SU-DHL-6 (cell line): ENCODE measurements around the gene HMGN4.

Experiments
- H2AFZ ChIP-seq: fragments of 200-600 bp; sonication (generic); 2 replicates; pipeline ENCODE4 v1.6.1; 2014; ENCODE audit warnings: low read depth, mild to moderate bottlenecking, moderate library complexity, mixed read lengths, antibody characterized with exemption, low read length; ENCODE audit not compliant: severe bottlenecking
- H3F3A ChIP-seq: fragments of 200-600 bp; shearing (Covaris generic); 2 replicates; pipeline ENCODE4 v1.6.0; 2016; ENCODE audit warnings: antibody characterized with exemption, mild to moderate bottlenecking; ENCODE audit not compliant: insufficient read depth
- H3K27ac ChIP-seq: fragments of 200-600 bp; sonication (generic); 2 replicates; pipeline ENCODE4 v1.5.1; 2016; ENCODE audit warnings: low read depth, mild to moderate bottlenecking, low read length, moderate library complexity, mixed read lengths
- H3K27me3 ChIP-seq: fragments of 200-600 bp; sonication (generic), shearing (Covaris generic); 2 replicates; pipeline ENCODE4 v1.6.0; 2014; ENCODE audit warnings: mild to moderate bottlenecking, low read length
- H3K36me3 ChIP-seq: fragments of 200-600 bp; sonication (generic); 2 replicates; pipeline ENCODE4 v1.6.1; 2014; ENCODE audit warnings: mild to moderate bottlenecking, low read length, mixed read lengths
- H3K4me2 ChIP-seq: fragments of 300-600, 200-600 bp; shearing (Covaris generic), sonication (generic); 2 replicates; pipeline ENCODE4 v1.6.0; 2014; ENCODE audit warnings: low read length, low read depth, mild to moderate bottlenecking; ENCODE audit not compliant: poor library complexity, severe bottlenecking
- H3K4me3 ChIP-seq: fragments of 200-600 bp; sonication (generic); 2 replicates; pipeline ENCODE4 v1.5.1; 2014; ENCODE audit warnings: antibody characterized with exemption, low read length, mild to moderate bottlenecking, mixed read lengths; ENCODE audit not compliant: insufficient read depth, poor library complexity, severe bottlenecking
- H3K79me2 ChIP-seq: fragments of 200-600 bp; sonication (generic); 2 replicates; pipeline ENCODE4 v1.6.1; 2014; ENCODE audit warnings: mild to moderate bottlenecking, low read length, moderate library complexity; ENCODE audit not compliant: insufficient read depth
- H3K9ac ChIP-seq: fragments of 200-600 bp; sonication (generic); 2 replicates; pipeline ENCODE4 v1.7.0; 2014; ENCODE audit warnings: mild to moderate bottlenecking, low read length
- H3K9me2 ChIP-seq: fragments of 200-600 bp; sonication (generic); replicated peaks from 2 replicates; pipeline ENCODE4 v1.6.1; 2014; ENCODE audit warnings: low read length; ENCODE audit not compliant: insufficient read depth
- H3K9me3 ChIP-seq: fragments of 200-600 bp; sonication (generic); 2 replicates; pipeline ENCODE4 v1.6.1; 2014; ENCODE audit warnings: low read length, mixed read lengths; ENCODE audit not compliant: insufficient read depth
- H4K20me1 ChIP-seq: fragments of 200-600 bp; sonication (generic); 2 replicates; pipeline ENCODE4 v1.6.1; 2014; ENCODE audit warnings: low read depth, mild to moderate bottlenecking, antibody characterized with exemption, low read length, moderate library complexity, mixed read lengths
- CTCF ChIP-seq: fragments of 200-600 bp; sonication (generic); IDR thresholded peaks from one replicate; pipeline ENCODE4 v1.5.1; 2017; ENCODE audit warnings: antibody characterized with exemption, mild to moderate bottlenecking, low read length, moderate library complexity; ENCODE audit not compliant: insufficient read depth, poor library complexity, severe bottlenecking
- EZH2phosphoT487 ChIP-seq: fragments of 200-600 bp; sonication (generic), shearing (Covaris generic); conservative IDR thresholded peaks from 2 replicates; pipeline ENCODE4 v1.6.1; 2018; ENCODE audit warnings: mild to moderate bottlenecking, antibody characterized with exemption, low read length, moderate library complexity, mixed read lengths

HMGN4 gene

GRCh38 chr6:26524722-26525370, 13.3 kb upstream of the HMGN4 start:
- TF ChIP-seq CTCF (no peak), EZH2phosphoT487 (no peak)
- Histone ChIP-seq H3K9ac (no peak overlapping the region), H2AFZ (no peak overlapping the region), H3K9me3 (no peaks in the 10 kb centered on the region), H3K27me3 (no peaks in the 10 kb centered on the region), H3K4me2 (no peak overlapping the region), H3K36me3 (no peaks in the 10 kb centered on the region), H4K20me1 (no peaks in the 10 kb centered on the region), H3K4me3 (no peak overlapping the region), H3F3A (peaks cover 15% of the 10 kb centered on the region), H3K27ac (no peak overlapping the region), H3K79me2 (no peaks in the 10 kb centered on the region), H3K9me2 (no peaks in the 10 kb centered on the region)

DNA sequence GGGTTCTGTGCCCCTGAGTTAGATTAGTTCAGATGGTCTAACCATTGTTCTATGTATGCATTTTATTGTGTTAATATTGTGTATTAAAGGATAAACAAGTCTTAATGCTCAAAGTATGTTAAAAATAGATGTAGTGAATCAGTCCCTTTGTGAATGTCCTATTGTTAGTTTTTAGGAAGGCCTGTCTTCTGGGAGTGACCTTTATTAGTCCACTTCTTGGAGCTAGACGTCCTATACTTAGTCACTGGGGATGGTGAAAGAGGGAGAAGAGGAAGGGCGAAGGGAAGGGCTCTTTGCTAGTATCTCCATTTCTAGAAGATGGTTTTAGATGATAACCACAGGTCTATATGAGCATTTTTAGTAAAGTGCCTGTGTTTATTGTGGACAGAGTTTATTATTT, 12.3 kb upstream of the HMGN4 start:
- Histone ChIP-seq H3K79me2 (no peaks in the 10 kb centered on the region), H3K4me2 (no peak overlapping the region), H3K4me3 (no peak overlapping the region), H2AFZ (no peak overlapping the region), H3K27ac (no peak overlapping the region), H3K9ac (no peak overlapping the region), H3K9me3 (no peaks in the 10 kb centered on the region), H3K36me3 (no peaks in the 10 kb centered on the region), H3K9me2 (no peaks in the 10 kb centered on the region), H3F3A (peaks cover 12% of the 10 kb centered on the region), H4K20me1 (no peaks in the 10 kb centered on the region), H3K27me3 (no peaks in the 10 kb centered on the region)
- TF ChIP-seq EZH2phosphoT487 (no peak), CTCF (no peak)

- Histone ChIP-seq H2AFZ (no peak overlapping the region), H3K4me2 (no peak overlapping the region), H3K79me2 (no peaks in the 10 kb centered on the region), H3K36me3 (no peaks in the 10 kb centered on the region), H3K9ac (no peak overlapping the region), H4K20me1 (no peaks in the 10 kb centered on the region), H3K27me3 (no peaks in the 10 kb centered on the region), H3K9me3 (no peaks in the 10 kb centered on the region), H3K27ac (no peak overlapping the region), H3K9me2 (no peaks in the 10 kb centered on the region), H3K4me3 (no peak overlapping the region), H3F3A (peaks cover 10% of the 10 kb centered on the region)
- TF ChIP-seq EZH2phosphoT487 = no peak
- TF ChIP-seq CTCF = no peak
These were observed 11.2 kb upstream of the HMGN4 start for GRCh38 chr6:26526928-26527327.
